Globus pallidus (tissue), 1 donor: ENCODE results near the gene IL20.

ENCODE experiments used
- DNase-seq: peaks from one replicate; pipeline ENCODE4 v3.0.0-alpha.2; 2015; ENCODE audit warnings: low spot score

The IL20 gene, protein sequence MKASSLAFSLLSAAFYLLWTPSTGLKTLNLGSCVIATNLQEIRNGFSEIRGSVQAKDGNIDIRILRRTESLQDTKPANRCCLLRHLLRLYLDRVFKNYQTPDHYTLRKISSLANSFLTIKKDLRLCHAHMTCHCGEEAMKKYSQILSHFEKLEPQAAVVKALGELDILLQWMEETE

GRCh38 chr1:206864939-206865671 is at the start of gene IL20:
Gene IL20 (plus strand): TSS chr1:206865623. CDS start chr1:206865853, 230 bp downstream.
- DNase-seq = peak; percentile 29

GRCh38 chr1:206816390-206817287 is 48.8 kb upstream of the IL20 start:
- no peak for DNase-seq

DNA sequence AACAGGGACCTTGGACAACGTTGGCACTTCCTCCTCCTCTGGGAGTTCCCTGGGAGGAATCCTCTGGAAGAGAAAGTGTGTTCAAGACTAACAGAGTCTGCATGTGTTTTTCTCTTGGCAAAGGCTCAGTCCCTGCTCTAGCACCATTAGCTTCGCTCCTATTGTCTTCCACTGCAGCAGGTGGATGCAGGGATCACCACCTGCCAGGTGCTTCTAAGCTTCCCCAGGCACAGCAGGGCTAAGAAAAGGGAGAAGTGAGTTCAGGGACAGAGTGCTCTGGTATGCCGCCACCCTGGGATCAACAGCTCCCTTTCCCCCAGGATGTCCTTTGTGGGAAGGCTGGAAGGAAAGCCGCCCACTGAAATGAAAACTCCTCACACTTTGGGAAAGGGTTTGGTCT is 43.9 kb upstream of the IL20 start:
- no peak for DNase-seq

DNA sequence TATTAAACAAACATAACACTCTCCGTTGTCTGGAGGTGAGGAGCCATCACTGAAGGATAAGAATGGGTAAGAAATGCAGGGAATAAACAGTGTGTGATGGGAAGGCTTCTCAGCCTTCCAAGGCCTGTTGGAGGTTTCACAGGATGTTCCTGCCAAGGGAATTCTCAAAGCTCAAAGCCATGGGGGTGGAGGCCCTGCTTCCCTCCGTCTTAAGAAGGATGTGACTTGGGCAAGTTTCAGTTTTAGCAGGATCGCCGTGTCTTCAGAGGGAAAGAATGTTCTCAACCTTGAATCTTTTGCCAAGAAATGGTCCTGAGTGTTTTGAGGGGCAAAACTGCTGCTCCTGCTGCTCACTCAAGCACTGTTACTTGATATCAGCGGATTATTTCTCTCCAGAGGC is 41.7 kb upstream of the IL20 start:
- DNase-seq = no peak

DNA sequence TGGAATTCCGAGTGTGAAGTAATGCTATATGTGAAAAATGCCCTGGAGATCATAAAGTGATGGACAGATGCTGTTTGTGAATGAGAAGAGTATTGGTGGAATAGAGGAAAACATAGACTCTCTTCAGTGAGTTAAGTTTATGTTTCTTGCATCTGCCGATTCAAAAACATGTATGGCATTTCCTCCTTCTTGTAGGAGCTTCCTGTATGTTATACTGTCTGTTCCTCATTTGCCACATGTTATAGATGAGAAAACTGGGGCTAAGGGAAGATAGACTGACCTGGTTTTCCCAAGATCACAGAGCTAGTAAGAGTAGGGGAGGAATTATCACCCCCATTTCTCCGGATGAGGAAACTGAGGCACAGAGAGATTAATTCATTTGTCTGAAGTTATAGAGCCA is 41.1 kb upstream of the IL20 start:
- DNase-seq = no peak

DNA sequence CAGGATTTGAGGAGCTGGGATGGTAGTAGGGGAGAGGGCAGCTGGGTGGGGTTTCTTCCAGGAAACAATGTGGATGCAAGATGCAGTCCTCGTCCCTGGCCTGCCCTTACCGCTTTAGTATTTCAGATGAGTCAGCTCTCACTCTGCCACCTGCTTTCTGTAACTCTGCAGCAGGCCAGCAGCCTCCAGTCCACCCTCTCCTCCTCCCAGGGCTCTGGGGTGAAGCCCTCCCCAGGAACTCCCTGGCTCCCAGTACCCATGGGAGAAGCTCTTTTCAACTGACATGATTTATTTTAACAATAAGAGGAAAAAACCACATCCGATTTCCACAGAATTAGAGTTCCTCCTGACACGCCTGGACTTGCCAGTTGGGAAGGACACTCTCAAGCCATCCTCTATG is 39.0 kb upstream of the IL20 start:
- DNase-seq = no peak

DNA sequence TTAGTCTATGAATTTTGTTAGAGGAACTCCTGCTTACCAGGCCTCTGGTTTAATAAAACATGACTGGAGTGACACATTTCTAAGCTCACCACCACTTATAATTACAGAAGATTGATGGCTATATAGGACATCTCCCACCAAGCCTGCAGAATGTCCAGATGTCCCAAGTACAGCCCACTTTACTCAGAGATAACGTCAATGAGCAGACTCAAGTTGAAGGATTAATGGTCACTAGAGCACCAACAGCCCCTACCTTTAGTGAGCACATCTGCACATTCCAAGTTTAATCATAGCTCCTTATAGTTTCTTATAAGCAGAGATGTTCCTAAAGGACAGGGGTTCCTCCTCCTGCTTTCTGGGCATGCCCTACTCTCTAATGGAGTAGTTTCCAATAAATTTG is 37.4 kb upstream of the IL20 start:
- DNase-seq = no peak

GRCh38 chr1:206828765-206829164 is 36.7 kb upstream of the IL20 start:
- DNase-seq = no peak

DNA sequence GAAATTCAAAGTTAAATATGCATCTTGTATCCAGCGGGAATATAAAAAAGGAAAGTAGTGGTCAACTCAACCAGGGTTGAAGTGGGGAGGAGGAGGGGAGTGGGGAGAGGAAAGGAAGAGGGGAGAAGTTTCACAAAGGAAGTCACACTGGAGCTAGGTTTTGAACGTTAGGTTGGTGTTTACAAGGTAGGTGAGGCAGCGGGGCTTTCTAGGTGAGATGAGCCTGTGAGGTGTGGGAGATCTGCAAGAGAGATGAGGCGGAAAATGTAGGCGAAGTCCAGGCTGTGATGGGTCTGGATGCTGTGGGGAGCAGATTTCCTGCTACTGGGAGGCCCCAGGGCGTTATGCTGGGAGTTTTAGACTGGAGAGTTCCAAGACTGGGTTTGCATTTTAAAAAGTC is 36.1 kb upstream of the IL20 start:
- DNase-seq = no peak

DNA sequence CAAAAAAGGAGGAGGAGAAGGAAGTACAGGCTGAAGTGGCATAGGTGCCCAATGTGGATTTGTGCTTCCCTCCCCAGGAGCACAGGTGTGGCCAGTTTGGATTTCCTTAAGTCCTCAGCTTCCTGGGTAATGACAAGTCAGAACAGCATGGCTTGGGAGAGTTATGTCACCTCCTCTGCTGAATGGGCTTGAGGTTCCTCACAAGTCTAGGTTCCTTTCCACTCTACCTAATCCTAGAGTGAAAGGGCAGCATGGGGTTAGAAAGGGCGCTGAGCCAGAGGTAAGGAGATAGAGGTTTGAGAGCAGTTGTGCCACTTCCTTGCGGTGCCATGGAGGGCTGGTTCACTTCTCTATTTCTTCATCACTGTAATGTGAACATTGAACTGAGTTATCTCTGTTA is 35.5 kb upstream of the IL20 start:
- DNase-seq = no peak

DNA sequence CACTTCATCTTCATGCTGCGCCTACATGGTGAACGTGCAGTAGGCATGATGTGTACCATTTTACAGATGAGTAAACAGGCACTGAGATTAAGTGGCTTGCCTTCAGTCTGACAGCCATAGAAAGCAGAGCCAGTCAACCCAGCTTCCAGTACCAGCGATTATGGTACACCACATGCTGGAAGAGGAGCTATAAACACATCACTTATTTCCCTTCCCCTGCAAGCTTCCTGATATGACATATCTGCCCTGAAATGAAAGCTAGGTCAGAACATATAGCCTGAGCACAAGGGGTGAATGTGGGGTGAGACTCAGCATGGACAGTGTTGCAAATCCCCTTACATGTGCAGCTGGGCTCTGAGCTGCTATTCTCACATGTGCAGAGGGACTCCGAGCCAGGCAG is 33.8 kb upstream of the IL20 start:
- DNase-seq = no peak

- no peak for DNase-seq
Observed at GRCh38 chr1:206832352-206832880, 33.0 kb upstream of the IL20 start.

DNA sequence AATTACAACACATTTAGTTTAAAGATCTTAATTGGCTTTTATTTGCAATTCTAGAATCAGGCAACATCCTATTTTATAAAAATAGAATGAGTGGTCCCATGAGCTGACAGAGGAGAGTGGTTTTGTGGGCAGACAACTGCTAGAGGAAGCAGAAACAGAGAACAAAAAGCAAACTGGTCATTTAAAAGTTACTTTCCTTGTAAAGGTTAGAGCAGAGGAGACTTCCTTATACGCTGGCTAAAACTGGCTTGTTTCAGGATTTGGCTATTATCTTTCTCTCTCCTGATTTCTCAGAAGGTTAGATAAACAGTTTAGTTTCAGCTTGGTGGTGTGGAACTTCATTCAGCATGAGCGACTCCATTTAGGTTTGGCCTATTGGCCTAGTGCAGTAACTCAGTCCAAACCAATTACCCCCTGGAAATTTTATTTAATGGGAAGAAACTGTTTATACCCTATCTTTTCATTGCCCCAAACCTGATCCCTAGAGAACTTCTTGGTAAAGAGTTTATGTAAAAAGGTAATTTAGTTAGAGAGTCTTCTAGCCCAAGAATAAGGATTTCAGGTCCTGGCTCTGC is 32.2 kb upstream of the IL20 start:
- DNase-seq = peak; percentile 38

- no peak for DNase-seq
Observed at GRCh38 chr1:206833801-206834200, 31.6 kb upstream of the IL20 start.

DNA sequence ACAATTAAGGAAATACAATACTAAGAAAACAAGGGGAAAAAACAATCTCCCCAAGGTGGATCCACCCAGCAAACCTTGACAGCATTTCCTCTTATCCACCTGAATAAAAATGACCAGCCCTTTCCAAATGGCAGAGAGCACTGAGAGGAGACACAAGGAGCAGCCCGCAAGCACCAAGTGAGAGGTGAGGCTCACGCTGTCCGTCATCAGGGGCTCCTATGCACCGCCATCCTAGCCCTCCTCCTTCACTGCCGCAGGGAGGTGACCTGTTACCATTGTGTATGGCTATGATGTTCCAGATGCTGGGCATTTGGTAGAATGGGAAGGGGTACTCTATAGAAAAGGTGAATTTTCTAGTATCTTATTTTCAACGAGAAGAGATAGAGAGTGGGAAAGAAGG is 31.2 kb upstream of the IL20 start:
- DNase-seq = no peak

- no peak for DNase-seq
Observed at GRCh38 chr1:206834711-206835110, 30.7 kb upstream of the IL20 start.

DNA sequence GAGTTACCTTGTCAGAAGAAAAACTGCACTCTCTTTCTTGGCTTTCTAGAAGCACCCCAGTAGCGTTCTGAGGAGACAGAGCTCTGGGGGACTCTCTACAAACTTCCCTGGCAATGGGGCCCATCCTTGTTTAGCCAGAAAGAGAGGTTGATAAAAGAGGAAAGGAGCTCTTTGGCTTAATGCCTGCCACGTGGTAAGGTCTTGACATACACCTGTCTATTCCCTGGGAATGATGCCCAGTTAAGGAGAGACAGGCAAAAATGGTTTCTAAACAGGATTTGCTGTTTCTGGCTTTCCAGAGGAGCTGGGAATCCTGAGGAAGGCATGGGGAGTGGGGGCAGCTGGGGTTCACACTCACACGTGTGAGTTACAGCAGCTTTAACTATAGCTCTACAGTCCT is 30.2 kb upstream of the IL20 start:
- DNase-seq = no peak

- DNase-seq = no peak
Observed at GRCh38 chr1:206836111-206836510, 29.3 kb upstream of the IL20 start.

- DNase-seq = no peak
Observed at GRCh38 chr1:206839006-206839560, 26.3 kb upstream of the IL20 start.

GRCh38 chr1:206839857-206840256 is 25.6 kb upstream of the IL20 start:
- no peak for DNase-seq

GRCh38 chr1:206841609-206842323 is 23.7 kb upstream of the IL20 start:
- DNase-seq = no peak
